Raji (cell line): ENCODE results near the gene SLC45A3.

Experiments used
- POLR2A ChIP-seq: IDR thresholded peaks from 2 replicates; pipeline ENCODE4 v1.6.1; 2011; ENCODE audit warnings: low read depth, low read length, control low read depth; ENCODE audit not compliant: insufficient read depth

SLC45A3 gene

DNA sequence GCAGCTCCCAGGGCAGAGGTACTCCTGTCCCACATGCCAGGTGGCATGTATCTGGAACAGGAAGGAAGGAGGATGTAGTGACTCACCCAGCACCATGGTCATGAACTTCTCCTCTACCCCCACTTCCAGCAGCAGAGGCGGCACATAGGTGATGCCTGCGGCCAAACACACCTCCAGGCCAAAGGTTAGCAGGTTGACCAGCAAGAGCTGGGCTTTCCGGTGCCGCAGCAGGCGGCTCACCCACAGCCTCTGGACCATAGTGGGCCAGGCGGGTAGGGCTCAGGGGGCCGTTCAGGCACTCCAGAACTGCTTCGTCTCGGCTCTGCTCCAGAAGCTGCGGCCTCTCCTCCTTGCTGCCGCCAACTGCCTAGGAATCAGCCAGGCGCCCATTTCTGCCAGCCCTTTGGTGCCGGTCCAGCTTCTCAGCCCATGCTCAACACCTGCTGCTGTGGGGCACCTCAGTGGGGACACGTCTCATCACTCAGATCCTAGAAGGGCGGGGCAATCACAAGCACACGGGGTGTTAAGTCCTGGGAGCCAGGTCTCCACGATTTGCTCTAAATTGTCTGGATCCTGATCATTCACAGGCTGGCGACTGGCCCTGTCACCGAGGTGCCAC is 15.8 kb downstream of the SLC45A3 start:
- no peak for TF ChIP-seq POLR2A

DNA sequence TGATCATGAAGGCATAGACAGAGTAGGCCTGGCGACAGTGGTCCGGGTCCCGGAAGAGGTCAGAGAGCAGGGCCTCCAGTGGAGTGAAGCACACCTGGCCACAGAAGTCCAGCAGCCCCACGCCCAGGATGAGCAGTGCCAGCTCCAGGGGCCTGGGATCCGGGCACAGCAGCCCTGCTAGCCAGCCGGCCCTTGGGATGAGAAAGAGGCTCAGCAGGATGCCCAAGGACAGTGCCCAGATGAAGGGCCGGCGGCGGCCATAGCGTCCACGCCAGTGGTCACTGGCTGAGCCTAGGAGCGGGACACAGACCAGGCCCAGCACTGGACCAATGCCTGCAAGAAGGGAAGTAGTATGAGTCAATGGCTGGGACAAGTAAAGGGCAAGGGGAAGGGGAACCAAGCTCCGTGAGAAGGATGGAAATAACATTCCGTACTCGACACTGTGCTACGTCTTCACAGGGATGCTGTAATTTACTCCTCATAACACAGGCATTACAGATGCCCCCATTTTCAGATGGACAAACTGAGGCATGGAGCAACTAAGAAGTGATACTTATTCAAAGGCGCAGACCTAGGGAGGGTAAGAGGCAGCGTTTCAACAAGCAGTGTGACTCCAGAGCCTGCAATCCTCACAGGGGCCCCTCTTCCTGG is 16.9 kb downstream of the SLC45A3 start:
- no peak for TF ChIP-seq POLR2A

DNA sequence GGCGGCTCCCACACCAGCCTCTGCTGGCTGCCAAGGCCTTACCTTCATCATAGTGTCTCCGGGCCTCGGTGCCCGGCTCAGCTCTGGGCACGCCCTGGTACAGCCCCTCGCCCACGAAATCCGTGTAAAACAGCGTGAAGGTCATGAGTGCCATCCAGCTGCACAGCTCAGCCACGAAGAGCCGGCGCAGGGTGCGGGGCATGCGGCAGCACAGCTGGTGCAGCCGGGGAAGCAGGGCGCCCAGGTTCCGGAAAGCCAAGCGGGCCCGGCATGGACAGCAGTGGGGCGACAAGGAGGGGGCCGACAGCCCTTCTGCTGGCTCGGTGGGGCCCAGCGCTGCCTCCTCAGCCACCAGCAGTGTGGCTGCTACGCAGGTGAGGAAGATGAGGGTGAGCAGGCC is 17.5 kb downstream of the SLC45A3 start:
- TF ChIP-seq POLR2A: no peak

GRCh38 chr1:205662135-205662738 is 18.1 kb downstream of the SLC45A3 start:
- TF ChIP-seq POLR2A: no peak

GRCh38 chr1:205661429-205662134 is 18.7 kb downstream of the SLC45A3 start:
- TF ChIP-seq POLR2A: no peak

GRCh38 chr1:205660361-205660760 is 19.9 kb downstream of the SLC45A3 start:
- no peak for TF ChIP-seq POLR2A

DNA sequence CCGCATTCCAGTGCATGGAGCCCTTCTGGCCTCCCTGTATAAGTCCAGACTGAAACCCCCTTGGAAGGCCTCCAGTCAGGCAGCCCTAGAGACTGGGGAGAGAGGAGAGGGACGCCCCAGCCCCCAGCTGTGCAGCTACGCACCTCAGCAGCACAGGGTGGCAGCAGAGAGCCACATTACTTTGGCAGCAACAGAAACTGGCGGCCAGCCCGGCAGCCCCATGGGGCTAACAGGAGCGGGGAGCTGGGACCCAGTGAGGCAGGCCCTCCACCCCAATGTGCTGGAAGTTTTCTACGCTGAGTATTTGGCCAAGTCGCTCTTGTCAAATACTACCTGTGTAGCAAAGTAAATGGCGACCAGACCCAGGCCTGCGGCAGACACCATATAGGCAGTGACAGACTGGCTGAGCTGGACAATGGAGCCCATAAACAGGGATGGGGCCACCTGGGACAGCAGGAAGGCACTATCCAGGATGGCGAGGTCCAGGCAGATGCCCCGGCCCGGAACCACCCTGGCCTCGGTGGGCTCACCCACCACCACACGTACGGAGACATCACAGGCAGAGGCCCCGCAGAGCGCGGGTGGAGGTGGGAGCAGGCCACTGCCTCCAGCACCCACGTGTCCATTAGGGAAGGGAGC is 21.2 kb downstream of the SLC45A3 start:
- no peak for TF ChIP-seq POLR2A

GRCh38 chr1:205656236-205656635 is 24.1 kb downstream of the SLC45A3 start:
- TF ChIP-seq POLR2A: no peak

GRCh38 chr1:205652984-205653383 is 27.3 kb downstream of the SLC45A3 start:
- TF ChIP-seq POLR2A: no peak

GRCh38 chr1:205650241-205650640 is 30.1 kb downstream of the SLC45A3 start:
- no peak for TF ChIP-seq POLR2A

GRCh38 chr1:205645519-205645918 is 34.8 kb downstream of the SLC45A3 start:
- TF ChIP-seq POLR2A: no peak

GRCh38 chr1:205642679-205643307 is 37.5 kb downstream of the SLC45A3 start:
- no peak for TF ChIP-seq POLR2A

GRCh38 chr1:205639567-205639966 is 40.7 kb downstream of the SLC45A3 start:
- TF ChIP-seq POLR2A: no peak

GRCh38 chr1:205637854-205638468 is 42.3 kb downstream of the SLC45A3 start:
- TF ChIP-seq POLR2A: no peak
